ENCODE measurements around the gene ISCU.
"Not testable (repeated sequence)": the region's sequence is repeated elsewhere in the genome, so short reads cannot be mapped to it uniquely, and the experiment has no call there.

Gene ISCU

DNA sequence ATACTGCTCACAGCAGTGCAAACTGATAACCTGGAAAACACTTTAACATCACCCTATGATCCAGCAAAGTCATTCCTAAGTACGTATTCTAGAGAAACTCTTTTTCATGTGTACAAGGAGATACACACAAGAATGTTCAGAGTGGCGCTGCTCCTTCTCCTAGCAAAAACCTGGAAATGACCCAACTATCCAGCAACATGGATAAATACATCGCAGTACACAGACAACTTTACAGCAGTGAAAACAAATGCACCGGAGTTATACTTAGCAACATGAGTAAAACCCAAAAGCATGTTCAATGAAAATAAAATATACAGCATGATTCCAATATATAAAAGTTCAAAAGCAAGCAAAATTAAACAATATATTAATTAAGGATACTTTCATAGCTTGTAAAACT, 20.1 kb upstream of the ISCU start:
- no peak overlapping the region for H3K4me3 ChIP-seq (ENCODE audit: low read depth, low read length)

DNA sequence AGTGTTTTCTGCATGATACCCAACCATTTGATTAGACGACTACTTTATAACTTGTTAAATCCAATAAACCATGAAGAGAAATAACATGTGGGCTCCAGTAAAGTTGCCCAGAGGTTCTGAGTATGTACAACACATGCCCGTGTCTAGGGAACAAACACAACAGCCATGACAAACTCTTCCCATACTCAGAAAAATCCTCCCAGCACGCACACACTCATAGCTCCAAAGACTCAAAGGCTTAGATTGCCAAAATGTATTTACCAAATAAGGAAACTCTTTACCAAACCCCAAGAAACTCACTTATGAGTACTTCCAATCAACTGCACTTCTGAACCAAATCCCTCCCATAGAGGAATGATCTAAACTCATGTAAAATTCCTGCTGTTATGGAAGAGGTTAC, 18.7 kb upstream of the ISCU start:
- no peak overlapping the region for H3K4me3 ChIP-seq (ENCODE audit: low read depth, low read length)

DNA sequence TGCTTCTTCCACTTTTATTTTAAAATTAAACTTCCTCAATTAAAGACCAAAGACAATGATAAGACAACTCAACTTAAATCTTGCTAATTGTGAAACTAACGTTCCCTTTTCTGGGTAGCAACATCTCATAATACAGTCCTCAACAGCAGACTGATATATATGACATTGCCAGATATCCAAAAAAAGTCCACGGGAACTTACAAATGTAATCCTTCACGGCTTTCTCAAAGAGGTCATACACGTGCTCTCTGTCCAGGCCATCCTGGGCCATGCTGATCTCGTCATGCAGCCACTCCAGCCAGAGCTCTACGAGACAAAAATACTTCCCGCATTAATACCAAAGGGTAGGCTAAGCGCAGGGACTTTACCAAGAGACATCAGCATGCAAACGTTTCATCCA, 14.7 kb upstream of the ISCU start:
- no peak overlapping the region for H3K4me3 ChIP-seq (ENCODE audit: low read depth, low read length)

DNA sequence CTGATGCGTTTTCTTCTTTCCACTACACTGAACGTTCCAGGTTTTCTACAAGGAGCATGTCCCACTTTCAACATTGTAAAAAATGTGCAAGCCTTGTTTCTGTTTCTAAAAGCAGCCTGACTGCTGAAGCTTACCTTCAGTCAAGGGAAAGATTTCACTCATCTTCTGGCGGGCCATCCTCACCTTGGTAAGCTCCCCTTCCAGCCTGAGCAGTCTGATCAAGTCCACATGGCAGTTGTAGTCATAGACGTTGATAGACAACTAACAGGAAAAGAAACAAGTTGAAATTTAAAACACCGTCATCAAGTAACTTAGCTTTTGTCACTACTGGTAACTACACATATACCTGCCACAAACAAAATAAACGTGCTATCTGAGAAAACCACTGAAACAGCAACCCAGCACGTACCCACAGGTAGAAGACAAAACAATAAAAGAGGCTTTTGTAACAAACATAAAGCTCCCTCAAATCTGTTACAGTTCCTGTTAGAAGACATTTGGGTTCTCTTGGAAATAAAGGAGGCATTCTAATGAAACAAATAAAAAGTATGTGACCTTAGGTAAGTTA, 13.4 kb upstream of the ISCU start:
- H3K4me3 ChIP-seq (ENCODE audit: low read depth, low read length) = no peak overlapping the region

DNA sequence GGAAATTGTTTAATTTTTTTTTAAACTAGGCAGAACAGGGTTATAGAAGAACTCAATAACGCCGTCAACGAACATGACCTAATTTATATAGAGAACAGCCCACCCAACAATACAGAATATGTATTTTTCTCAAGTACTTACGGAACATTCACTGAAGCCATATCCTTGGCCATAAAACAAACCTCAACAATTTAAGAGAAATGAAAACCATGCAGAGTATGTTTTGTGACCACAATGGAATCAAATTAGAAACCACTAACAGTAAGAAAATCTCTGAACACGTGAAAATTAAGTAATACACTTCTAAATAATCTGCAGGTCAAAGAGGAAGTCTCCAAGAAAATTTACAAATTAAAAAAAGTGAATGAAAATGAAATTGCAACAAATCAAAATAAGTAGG, 10.9 kb upstream of the ISCU start:
- H3K4me3 ChIP-seq (ENCODE audit: low read depth, low read length) = no peak overlapping the region

DNA sequence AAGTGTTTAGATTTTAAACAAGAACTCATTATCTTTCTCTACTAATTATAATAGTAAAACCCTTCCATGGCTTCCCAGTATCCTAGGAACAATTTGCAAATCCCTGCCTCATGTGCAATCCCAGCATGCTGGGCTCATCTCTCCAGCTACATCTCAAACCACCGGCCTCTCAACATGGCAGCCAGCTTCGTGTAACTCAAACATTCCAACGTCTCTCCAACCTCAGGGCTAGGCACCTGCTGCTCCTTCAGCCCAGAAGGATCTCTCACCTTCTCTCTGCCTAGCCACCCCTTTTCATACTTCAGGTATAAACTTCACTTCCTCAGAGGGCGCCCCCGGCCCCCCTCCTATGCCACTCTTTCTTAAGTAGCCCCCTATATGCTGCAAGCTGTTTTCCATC, 8.6 kb upstream of the ISCU start:
- H3K4me3 ChIP-seq (ENCODE audit: low read depth, low read length) = no peak overlapping the region

DNA sequence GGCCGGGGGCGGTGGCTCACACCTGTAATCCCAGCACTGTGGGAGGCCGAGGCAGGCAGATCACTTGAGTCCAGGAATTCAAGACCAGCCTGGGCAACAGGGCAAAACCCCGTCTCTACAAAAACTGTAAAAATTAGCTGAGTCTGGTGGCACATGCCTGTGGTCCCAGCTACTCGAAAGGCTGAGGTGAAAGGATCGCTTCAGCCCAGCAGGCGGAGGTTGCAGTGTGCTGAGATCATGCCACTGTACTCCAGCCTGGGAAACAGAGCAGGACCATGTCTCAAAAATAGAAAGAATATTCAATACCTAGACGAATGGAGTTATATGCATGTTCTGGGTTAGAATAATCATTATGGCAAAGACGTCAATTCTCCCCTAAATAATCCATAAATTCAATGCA, 7.0 kb upstream of the ISCU start:
- H3K4me3 ChIP-seq (ENCODE audit: low read depth, low read length) = not testable (repeated sequence)

DNA sequence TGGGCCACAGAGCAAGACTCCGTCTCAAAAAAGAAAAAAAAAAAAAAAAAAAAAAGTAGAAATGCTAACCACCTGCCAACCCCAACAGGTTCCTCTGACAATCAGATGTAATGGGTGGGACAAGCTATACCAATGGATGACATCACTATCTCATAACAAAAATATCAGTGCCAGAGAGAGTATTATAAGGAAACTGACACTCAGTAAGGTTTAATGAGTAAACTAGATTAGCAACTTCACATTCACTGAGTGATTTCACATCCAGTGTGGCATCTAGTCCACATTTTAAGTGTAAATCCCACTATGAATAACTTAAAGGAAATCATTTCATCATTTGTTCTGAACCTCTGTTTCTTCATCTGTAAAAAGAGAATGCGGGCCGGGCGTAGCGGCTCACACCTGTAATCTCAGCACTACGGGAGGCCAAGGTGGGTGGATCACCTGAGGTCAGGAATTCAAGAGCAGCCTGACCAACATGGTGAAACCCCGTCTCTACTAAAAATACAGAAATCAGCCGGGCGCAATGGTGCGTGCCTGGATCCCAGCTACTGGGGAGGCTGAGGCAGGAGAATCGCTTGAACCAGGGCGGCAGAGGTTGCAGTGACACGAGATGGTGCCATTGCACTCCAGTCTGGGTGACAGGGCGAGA, 3.3 kb upstream of the ISCU start:
- no peak overlapping the region for H3K4me3 ChIP-seq (ENCODE audit: low read depth, low read length)

DNA sequence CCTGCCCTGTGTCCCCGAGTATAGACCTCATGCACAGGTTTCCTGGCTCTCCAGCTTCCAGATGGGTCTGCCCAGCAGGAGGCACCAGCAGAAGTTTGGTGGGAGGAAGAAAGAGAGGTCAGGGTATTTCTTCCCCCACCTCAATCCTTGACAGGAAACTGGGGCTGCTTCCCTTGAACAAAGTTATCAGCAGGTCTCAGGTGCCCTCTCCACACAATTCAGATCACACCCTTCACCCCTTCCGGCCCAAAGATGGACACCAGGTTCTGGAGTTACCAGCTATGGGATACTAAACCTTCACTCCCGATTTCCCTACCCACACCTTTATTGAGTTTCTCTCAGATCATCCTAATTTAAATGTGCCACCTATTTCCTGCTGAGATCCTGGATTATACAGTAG, 2.6 kb upstream of the ISCU start:
- H3K4me3 ChIP-seq (ENCODE audit: low read depth, low read length) = peak overlapping the region; percentile 100

DNA sequence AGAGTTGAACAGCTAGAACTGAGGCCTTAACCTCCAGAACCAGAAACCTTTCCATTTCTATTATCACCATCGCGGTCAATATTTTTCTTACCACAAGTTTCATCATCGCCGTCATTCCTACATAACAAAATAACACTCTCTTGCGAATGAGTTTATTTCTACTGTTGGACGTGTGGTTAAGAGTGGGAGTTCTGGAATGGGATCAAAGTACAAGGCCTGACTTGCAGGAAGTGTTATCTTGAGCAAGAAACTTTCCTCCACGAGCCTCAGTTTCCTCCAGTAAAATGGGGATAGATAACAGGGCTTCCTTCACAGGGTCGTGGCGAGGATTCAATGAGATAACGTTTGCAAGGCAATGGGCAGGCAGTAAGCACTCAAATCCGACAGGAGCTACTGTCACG, 2.1 kb upstream of the ISCU start:
- H3K4me3 ChIP-seq (ENCODE audit: low read depth, low read length) = peak overlapping the region; percentile 100

DNA sequence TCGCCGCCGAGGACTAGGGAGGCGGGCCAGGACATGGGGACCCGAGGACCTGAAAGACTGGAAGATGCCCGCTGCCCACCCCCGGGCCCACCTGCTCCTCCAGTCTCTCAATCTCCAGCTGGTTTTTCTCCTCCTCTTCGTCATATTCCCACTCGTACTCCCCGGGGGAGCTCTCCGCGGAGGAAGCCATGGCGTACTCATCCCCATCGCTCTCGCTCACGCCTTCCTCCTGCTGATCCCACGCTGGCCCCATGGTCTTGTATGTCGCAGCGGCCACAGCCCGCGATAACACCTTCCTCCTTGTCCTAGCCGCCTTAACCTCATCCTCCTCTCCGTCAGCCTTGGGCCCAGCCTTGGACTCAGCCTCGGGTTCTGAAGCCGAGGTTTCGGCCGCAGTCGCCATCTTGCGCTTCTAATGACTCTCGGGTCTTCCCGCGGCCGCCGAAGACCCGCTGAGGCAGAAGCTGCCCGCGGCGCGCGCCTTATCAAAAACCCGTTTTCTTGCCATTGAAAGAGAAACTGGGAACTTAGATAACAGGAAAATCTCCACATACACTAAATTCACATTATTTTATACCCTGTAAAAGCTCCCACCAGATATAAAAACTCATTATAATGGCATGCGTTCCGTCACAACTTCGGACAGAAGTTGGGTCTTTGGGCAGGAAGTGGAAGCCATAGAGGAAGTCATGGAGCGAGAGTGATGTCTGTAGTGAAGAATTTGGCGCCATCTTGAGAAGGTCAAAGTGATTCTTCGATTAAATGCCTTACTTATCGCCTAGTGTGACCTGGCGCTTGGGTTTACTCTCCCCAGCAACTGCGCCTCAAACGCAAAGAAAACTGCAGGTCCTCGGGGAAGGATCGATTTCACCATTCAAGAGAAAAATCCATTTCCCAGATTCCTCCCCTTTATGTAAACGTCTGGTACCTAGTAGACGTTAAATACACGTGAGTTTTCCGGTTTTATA, 1.4 kb upstream of the ISCU start, which contains the start of gene SART3:
SART3 (minus strand) TSS at position 422 of the 968 bp plus-strand sequence; CDS start at position 403, 19 bp downstream.
- peak within 1 kb of the TSS; percentile 100 for H3K4me3 ChIP-seq (ENCODE audit: low read depth, low read length)

DNA sequence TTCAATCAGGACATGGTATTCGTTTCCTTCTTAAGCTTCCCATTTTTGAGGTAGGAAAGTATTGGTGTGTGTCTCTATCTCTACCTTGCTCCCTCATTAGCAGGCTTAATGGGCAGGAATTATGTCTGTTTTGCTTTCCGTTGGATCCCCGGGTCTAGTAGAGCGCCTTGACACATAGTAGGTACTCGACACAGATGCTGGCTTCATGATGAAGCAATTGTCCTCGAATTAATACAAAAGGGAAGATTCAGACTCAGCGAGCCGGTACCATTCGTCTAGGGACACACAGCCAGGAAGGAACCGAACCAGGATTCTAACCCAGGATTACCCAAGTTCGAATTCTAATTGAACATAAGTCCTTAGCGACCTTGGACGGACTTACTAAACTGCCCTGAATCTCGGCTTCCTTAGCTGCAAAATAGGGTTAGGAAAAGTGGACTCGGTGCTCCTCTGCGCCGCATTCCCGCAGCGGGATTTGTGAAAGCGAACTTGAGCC, 496 bp upstream of the ISCU start:
- H3K4me3 ChIP-seq (ENCODE audit: low read depth, low read length) = peak overlapping the region; percentile 100

DNA sequence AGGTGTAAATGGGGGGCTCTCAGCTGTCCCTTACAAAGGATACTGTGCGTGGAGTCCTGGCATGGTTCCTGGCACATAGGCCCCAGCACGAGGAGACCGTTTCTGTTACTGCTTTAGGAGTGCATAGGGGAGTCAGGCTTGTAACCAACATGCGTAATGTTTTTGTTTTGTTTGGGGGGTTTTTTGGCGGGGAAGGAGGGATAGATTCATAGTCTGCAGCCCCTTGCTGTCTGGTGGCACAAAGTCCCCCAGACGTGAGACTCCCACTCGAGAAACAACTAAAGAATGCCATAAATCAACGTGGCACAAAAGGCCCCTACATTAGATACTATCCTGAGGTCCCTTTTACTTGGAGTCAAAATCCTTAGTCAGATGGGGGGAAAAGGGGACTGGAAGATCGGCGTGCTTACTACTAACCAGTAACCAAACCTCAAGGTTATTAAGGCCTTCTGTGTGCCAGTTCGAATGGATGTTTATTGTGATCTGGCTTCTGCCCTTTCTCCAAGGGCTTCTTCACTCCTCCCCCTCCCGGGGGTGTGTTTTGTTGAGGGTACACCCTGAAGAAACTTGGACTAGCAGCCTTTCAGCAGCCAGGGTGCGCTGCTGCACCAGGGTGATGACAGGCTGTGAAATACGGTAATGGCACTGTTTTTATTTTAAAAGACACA, 874 bp downstream of the ISCU start:
- H3K4me3 ChIP-seq (ENCODE audit: low read depth, low read length) = peak overlapping the region; percentile 92

DNA sequence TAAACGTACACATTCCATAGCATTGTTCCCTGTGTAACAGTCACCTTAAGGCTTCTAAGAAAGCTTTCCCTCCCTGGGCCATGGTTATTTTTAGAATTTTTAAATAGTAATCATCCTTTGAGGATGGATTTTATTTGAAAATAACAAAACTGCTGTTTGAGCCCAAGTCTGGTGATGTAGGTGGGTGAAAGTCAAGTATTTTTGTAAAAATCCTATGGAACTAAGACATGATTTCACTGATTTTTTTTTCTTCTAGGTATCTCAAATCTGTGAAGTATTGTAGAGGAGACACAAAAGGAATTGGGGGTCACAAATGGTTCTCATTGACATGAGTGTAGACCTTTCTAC, 1.4 kb downstream of the ISCU start:
- H3K4me3 ChIP-seq (ENCODE audit: low read depth, low read length) = no peak overlapping the region

DNA sequence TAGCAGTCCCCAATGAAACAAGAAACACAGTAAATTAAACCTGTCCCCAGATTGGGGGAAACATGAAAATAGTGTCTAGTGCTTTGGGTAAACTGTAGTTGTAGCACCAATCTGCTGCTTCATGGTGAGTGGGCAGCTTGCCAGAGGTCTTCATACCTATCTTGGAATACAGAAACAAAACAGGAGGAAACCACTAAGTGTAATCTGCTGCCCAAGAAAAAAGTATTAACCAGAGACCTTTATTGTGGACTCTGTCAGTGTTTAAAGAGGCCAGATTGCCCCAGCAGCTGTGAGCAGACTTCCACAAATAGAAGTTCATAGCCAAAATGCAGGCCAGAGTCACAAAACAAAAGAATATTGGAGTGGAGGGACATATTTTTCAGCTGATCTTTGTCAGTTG, 2.3 kb downstream of the ISCU start:
- H3K4me3 ChIP-seq (ENCODE audit: low read depth, low read length) = no peak overlapping the region

DNA sequence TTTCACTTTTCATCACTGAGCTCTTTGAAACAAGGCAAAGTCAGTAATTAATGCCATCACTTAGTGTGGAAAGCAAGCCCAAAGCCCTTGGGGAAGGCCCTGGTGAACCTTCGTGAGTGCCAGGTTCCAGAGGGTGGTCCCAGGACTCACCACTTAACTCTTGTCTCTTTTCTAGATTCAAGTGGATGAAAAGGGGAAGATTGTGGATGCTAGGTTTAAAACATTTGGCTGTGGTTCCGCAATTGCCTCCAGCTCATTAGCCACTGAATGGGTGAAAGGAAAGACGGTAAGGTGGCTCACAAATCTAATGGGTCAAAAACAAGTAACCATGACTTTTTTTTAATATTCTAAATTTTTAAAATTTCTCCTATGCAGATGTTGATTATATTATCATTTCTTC, 2.8 kb downstream of the ISCU start:
- no peak overlapping the region for H3K4me3 ChIP-seq (ENCODE audit: low read depth, low read length)

DNA sequence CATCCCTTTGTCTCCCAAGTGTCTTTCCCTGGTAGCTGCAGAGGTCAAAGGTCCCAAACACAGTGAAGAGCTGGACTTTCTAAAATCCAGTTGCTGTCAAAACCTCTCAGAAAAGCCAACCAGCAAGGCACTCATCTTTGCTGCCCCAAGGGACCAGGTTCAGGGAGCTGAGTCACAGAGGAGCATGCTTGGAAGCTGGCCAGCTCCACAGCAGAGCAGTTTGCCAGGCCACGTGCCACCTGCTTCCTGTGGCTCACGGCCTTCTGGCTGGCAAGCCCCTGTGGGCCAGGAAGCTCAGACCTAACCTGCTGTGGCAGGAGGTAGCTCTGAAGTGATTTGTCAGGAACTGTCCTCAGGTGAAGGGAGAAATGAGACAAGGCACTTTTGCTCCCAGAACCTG, 3.6 kb downstream of the ISCU start:
- H3K4me3 ChIP-seq (ENCODE audit: low read depth, low read length) = no peak overlapping the region

DNA sequence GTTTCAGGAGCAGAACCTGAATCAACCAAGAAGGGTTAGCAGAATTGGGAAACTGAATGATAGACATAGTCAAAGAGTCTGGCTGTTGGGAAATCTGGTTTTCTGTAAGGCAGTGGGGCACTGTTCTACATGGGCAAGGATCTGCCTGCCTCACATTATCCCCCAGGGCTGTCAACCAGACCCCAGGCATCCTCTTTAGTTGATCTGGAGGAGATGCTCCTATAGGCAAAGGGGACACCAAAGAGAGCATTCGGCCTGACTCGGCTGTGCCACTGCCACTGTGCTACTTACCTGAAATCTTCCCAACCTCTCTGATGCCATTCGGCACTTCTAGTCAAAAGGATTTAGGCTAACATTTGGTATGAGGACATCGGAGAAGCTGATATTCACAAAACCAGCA, 4.1 kb downstream of the ISCU start:
- no peak overlapping the region for H3K4me3 ChIP-seq (ENCODE audit: low read depth, low read length)

DNA sequence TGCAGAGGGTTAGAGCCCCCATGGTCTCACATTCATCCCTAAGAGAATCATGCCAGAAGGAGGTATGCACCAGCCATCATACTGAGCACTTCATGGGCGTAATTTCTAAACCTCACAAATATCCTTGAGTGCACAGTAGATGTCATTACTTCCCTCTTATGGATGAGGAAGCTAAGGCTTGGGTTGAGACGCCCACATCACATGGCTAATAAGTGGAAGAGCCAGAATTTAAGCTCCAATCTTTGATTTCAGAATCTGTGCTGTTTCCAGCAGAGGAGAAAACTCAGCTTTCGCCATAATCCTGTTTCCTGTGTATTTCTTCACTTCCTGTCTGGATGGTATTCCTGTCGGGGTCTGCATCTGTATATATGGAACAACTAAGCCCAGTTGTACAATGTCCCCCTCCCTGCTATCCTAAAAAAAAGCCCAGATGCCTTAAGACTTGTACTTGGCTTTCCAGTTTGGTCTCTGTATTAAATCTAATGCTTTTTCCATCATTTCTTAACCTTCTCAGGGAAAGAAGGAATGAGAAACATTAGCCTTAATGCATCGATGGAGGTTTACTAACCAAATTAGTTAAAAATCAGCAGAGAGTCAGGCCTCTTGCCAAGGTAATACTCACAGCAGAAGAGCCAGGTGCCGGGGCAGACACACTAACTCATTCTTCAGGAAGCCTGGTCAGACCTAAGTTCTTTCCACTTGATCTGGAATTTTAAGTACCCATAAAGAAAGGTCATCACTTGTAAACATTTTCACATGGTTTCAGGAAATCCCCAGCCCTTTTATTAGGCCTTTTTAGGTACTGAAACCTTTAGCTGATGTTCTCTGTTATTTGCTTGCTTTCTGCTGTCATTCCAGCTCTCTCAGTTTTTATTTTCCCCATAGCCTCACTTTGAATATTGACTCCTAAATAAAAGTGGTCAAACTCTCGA, 5.3 kb downstream of the ISCU start:
- H3K4me3 ChIP-seq (ENCODE audit: low read depth, low read length) = no peak overlapping the region

All from iPS-11a (cell line).